Eye (tissue), 1 donor: ENCODE measurements around the gene DNM1.
A peak's percentile ranks its signal among the peaks of the same experiment; 100 is the strongest.
"Not testable (repeated sequence)": the region's sequence is repeated elsewhere in the genome, so short reads cannot be mapped to it uniquely, and the experiment has no call there.

Source experiments
- DNase-seq: peaks from one replicate; pipeline ENCODE4 v3.0.0-alpha.2; 2015

The DNM1 gene

GRCh38 chr9:128226412-128226801, 23.2 kb downstream of the DNM1 start:
- DNase-seq = no peak

GRCh38 chr9:128230897-128231296, 27.7 kb downstream of the DNM1 start:
- DNase-seq = not testable (repeated sequence)

- DNase-seq = no peak
Observed at GRCh38 chr9:128231638-128232527, 28.7 kb downstream of the DNM1 start.

GRCh38 chr9:128232528-128233428, 29.6 kb downstream of the DNM1 start:
- no peak for DNase-seq

- no peak for DNase-seq
Observed at GRCh38 chr9:128233817-128234406, 30.7 kb downstream of the DNM1 start.

- DNase-seq = no peak
Observed at GRCh38 chr9:128242124-128242523, 38.9 kb downstream of the DNM1 start.

- DNase-seq = no peak
Observed at GRCh38 chr9:128242828-128243214, 39.6 kb downstream of the DNM1 start.

GRCh38 chr9:128243215-128244018, 40.2 kb downstream of the DNM1 start:
- DNase-seq = peak; percentile 84

GRCh38 chr9:128244091-128244836, 41.1 kb downstream of the DNM1 start:
- no peak for DNase-seq

- DNase-seq = peak; percentile 89
Observed at GRCh38 chr9:128244837-128245231, 41.7 kb downstream of the DNM1 start.

GRCh38 chr9:128245421-128246151, 42.4 kb downstream of the DNM1 start:
- peak; percentile 75 for DNase-seq

GRCh38 chr9:128246471-128246870, 43.3 kb downstream of the DNM1 start:
- DNase-seq = no peak

GRCh38 chr9:128247226-128247803, 44.1 kb downstream of the DNM1 start:
- DNase-seq = no peak

GRCh38 chr9:128249558-128249907, 46.4 kb downstream of the DNM1 start:
- DNase-seq = no peak

- peak; percentile 79 for DNase-seq
Observed at GRCh38 chr9:128249908-128250838, 47.0 kb downstream of the DNM1 start.

GRCh38 chr9:128250839-128251731, 47.9 kb downstream of the DNM1 start:
- DNase-seq = no peak

- DNase-seq = no peak
Observed at GRCh38 chr9:128251732-128252100, 48.5 kb downstream of the DNM1 start.

GRCh38 chr9:128252317-128253139, 49.3 kb downstream of the DNM1 start:
- no peak for DNase-seq
